ENCODE data around the gene CAMK1.
A peak's percentile ranks its signal among the peaks of the same experiment; 100 is the strongest.

GRCh38 chr3:9730657-9731205, 39.0 kb downstream of the CAMK1 start:
- TF ChIP-seq POLR2AphosphoS5 (IDR thresholded peaks at IDR 0.05) = peak in 1 of 4 donors; percentile 5
- no peak for TF ChIP-seq CTCF (IDR thresholded peaks at IDR 0.05)
- TF ChIP-seq POLR2A (IDR thresholded peaks at IDR 0.05) = no peak
